Adrenal gland (tissue), 12 donors: ENCODE measurements around the gene SCFD1. TPM values are rescaled to one million over a fixed set of nuclear protein-coding genes. Genes with fewer than 3 reads are reported as not detected.
A peak's percentile ranks its signal among the peaks of the same experiment; 100 is the strongest.

Experiments
- DNase-seq, 7 donors: peaks; one replicate each; pipeline ENCODE4 v3.0.0-alpha.2; 2019 to 2020
- H3K27ac ChIP-seq, 5 donors: fragments of 200-600 bp; sonication (generic) in 4 of 5; 1 replicate in 3 of 5; 2 replicates in 2 of 5; pipeline versions ENCODE4 v1.5.1 to v1.8.0; 2016 to 2020; ENCODE audit warnings: mild to moderate bottlenecking in 1 of 5
- H3K27me3 ChIP-seq: fragments of 200-600 bp; 2 replicates; pipeline ENCODE4 v1.8.0; 2021
- H3K36me3 ChIP-seq, 2 donors: fragments of 200-600 bp; replicated peaks in 1 of 2; 1 replicate in 1 of 2; 2 replicates in 1 of 2; pipeline versions ENCODE4 v1.5.1 to v1.8.0; 2018 to 2022
- H3K4me1 ChIP-seq, 2 donors: fragments of 200-600 bp; replicated peaks in 1 of 2; 1 replicate in 1 of 2; 2 replicates in 1 of 2; pipeline versions ENCODE4 v1.5.1 to v1.8.0; 2018 to 2021
- H3K4me3 ChIP-seq, 4 donors: fragments of 200-600 bp; sonication (generic) in 3 of 4; one replicate each; pipeline ENCODE4 v1.5.1; 2016 to 2018
- H3K9me3 ChIP-seq, 3 donors: fragments of 200-600 bp; sonication (generic) in 1 of 3; replicated peaks in 1 of 3; 1 replicate in 2 of 3; 2 replicates in 1 of 3; pipeline versions ENCODE4 v1.5.1 to v1.8.0; 2016 to 2021
- CTCF ChIP-seq, 6 experiments: fragments of 450-650 bp in 4 of 6; fragments of 200-600 bp in 2 of 6; sonication (generic) in 1 of 6; IDR thresholded peaks; 1 replicate in 5 of 6; 2 replicates in 1 of 6; pipeline versions ENCODE4 v1.5.1 to v1.8.0; 2016 to 2021; ENCODE audit warnings: antibody characterized with exemption in 6 of 6, mild to moderate bottlenecking in 2 of 6, moderate library complexity in 1 of 6
- POLR2A ChIP-seq, 2 donors: fragments of 450-650 bp; IDR thresholded peaks; one replicate each; pipeline ENCODE4 v1.6.1; 2017; ENCODE audit warnings: antibody characterized with exemption in 2 of 2, mild to moderate bottlenecking in 2 of 2, moderate library complexity in 1 of 2
- WGBS, 4 donors: extraction: QIAGEN DNeasy Blood & Tissue Kit in 2 of 4; methylation state at CpG; one replicate each; pipeline versions ENCODE4 v1.1.5 to v1.1.7; 2013 to 2017; 5-methylcytosine and 5-hydroxymethylcytosine counted together
- intact Hi-C, 2 donors: fragments of 100-400 bp; cut with DNase I; formaldehyde crosslinking; loops; one replicate each; pipeline versions ENCODE4 v1.14.1 to v1.15.0; 2022 to 2023
- polyA plus RNA-seq, 3 donors: library from polyadenylated mRNA; stranded (reverse); fragments of 200-250 nt in 2 of 3; fragments of 350-450 nt in 1 of 3; fragmentation: Illumina TruSeq in 1 of 3; extraction: RNeasy Lipid Tissue Mini Kit (QIAGEN cat#74804) in 1 of 3; gene quantifications; one replicate each; pipeline ENCODE4 v1.2.3, GENCODE V29; 2013 to 2014
- total RNA-seq, 9 donors: library from RNA; depleted of rRNA in 4 of 9; stranded (reverse); fragments of >200 nt in 4 of 9; fragments of 120-200 nt in 1 of 9; fragmentation: NEBNext Ultra II Directional in 1 of 9; extraction: Animal tissue kit (Norgen Biotek cat#: 25700) in 1 of 9; gene quantifications; one replicate each; pipeline versions ENCODE4 v1.1.0 to v1.2.4, GENCODE V29; 2013 to 2023
- donor health status: healthy with polysubstance abuse.
- donor health status: Bipolar disorder and iron deficiency.
- donor health status: DM: yes; HTN: yes; CAD: no.
- donor health status: DM: no; HTN: no; CAD: no.
- donor health status: DM: no; HTN: no; CAD: no.
- donor health status: DM: yes; HTN: yes; CAD: no.

Gene SCFD1
- total and polyA plus RNA-seq, 12 donors = 22.9 to 147 (median 77.7) TPM

- Histone ChIP-seq H3K9me3 (no peaks in the 10 kb centered on the region), H3K27ac (no peak overlapping the region), H3K4me3 (no peak overlapping the region), H3K4me1 (no peaks in the 10 kb centered on the region), H3K36me3 (peaks cover 0 to 61% of the 10 kb centered on the region in 2 donors), H3K27me3 (no peaks in the 10 kb centered on the region)
- WGBS, 4 donors = 89 to 92% (median 92%) methylated on average over 6 of the region's 6 CpGs
- DNase-seq = no peak
- intact Hi-C loops = loop anchor here in 1 of 2 donors (10.0 kb wide), 1 partner anchor 243 kb away; no protein-coding TSS in a partner anchor
- TF ChIP-seq CTCF (IDR thresholded peaks at IDR 0.05) (no peak), POLR2A (IDR thresholded peaks at IDR 0.05) (no peak)
Measured at GRCh38 chr14:30651937-30652336, 29.8 kb downstream of the SCFD1 start.

GRCh38 chr14:30655124-30655523 is 33.0 kb downstream of the SCFD1 start:
- no peaks in the 10 kb centered on the region for H3K4me1 ChIP-seq
- H3K9me3 ChIP-seq = no peaks in the 10 kb centered on the region
- TF ChIP-seq CTCF (IDR thresholded peaks at IDR 0.05) (no peak), POLR2A (IDR thresholded peaks at IDR 0.05) (no peak)
- peaks cover 0 to 51% of the 10 kb centered on the region in 2 donors for H3K36me3 ChIP-seq
- no peaks in the 10 kb centered on the region for H3K27me3 ChIP-seq
- intact Hi-C loops = loop anchor here in 1 of 2 donors (10.0 kb wide), 1 partner anchor 240 kb away; no protein-coding TSS in a partner anchor
- DNase-seq = no peak
- H3K27ac ChIP-seq = no peak overlapping the region
- no peak overlapping the region for H3K4me3 ChIP-seq

GRCh38 chr14:30655658-30656057 is 33.5 kb downstream of the SCFD1 start:
- no peak for TF ChIP-seq CTCF (IDR thresholded peaks at IDR 0.05)
- no peak for TF ChIP-seq POLR2A (IDR thresholded peaks at IDR 0.05)
- H3K9me3 ChIP-seq = no peaks in the 10 kb centered on the region
- WGBS, 4 donors = 89 to 97% (median 95%) methylated on average over 3 of the region's 3 CpGs
- no peak overlapping the region for H3K27ac ChIP-seq
- DNase-seq = no peak
- H3K4me3 ChIP-seq = no peak overlapping the region
- peaks cover 0 to 49% of the 10 kb centered on the region in 2 donors for H3K36me3 ChIP-seq
- H3K27me3 ChIP-seq = no peaks in the 10 kb centered on the region
- no peaks in the 10 kb centered on the region for H3K4me1 ChIP-seq
- intact Hi-C loops = loop anchor here in 1 of 2 donors (10.0 kb wide), 1 partner anchor 239 kb away; no protein-coding TSS in a partner anchor

GRCh38 chr14:30656190-30656632 is 34.1 kb downstream of the SCFD1 start:
- no peak for TF ChIP-seq POLR2A (IDR thresholded peaks at IDR 0.05)
- TF ChIP-seq CTCF (IDR thresholded peaks at IDR 0.05) = peak; percentile 55 to 68 (median 64)
- peak; percentile 20 to 64 (median 26) for DNase-seq
- H3K27ac ChIP-seq = no peak overlapping the region
- H3K9me3 ChIP-seq = no peaks in the 10 kb centered on the region
- H3K27me3 ChIP-seq = no peaks in the 10 kb centered on the region
- WGBS, 4 donors = 44 to 52% (median 46%) methylated on average over 8 of the region's 8 CpGs
- intact Hi-C loops = loop anchor here in 1 of 2 donors (10.0 kb wide), 1 partner anchor 239 kb away; no protein-coding TSS in a partner anchor
- no peaks in the 10 kb centered on the region for H3K4me1 ChIP-seq
- no peak overlapping the region for H3K4me3 ChIP-seq
- peaks cover 0 to 47% of the 10 kb centered on the region in 2 donors for H3K36me3 ChIP-seq
